HepG2 (cell line): Measurements from ENCODE around the gene ZNF235. TPM values are rescaled to one million over a fixed set of nuclear protein-coding genes. Genes with fewer than 3 reads are reported as not detected.
A peak's percentile ranks its signal among the peaks of the same experiment; 100 is the strongest.

Experiments used
- ATF6 ChIP-seq: sonication (generic); formaldehyde crosslinking; conservative IDR thresholded peaks from 2 replicates; pipeline ENCODE4 v1.4.0; 2020; ENCODE audit warnings: missing genetic modification reagents
- ATRX ChIP-seq: sonication (generic); formaldehyde crosslinking; IDR thresholded peaks from 2 replicates; pipeline ENCODE4 v1.4.0; 2020; ENCODE audit warnings: missing genetic modification reagents, borderline replicate concordance
- CEBPZ ChIP-seq: IDR thresholded peaks from 2 replicates; pipeline ENCODE4 v1.6.1; 2012; ENCODE audit warnings: low read length, improper control_type of control experiment
- DMAP1 ChIP-seq: IDR thresholded peaks from 2 replicates; pipeline ENCODE4 v1.6.1; 2016
- ELF3 ChIP-seq: IDR thresholded peaks from 2 replicates; pipeline ENCODE4 v1.6.1; 2016; ENCODE audit warnings: missing genetic modification reagents, missing compliant biosample characterization
- MED1 ChIP-seq: sonication (generic); formaldehyde crosslinking; IDR thresholded peaks from 2 replicates; pipeline ENCODE4 v1.4.0; 2020; ENCODE audit warnings: missing genetic modification reagents
- MTF2 ChIP-seq: sonication (generic); formaldehyde crosslinking; IDR thresholded peaks from 2 replicates; pipeline ENCODE4 v1.5.0; 2020; ENCODE audit warnings: missing genetic modification reagents, borderline replicate concordance
- NONO ChIP-seq, 2 experiments: fragments of 450-650 bp in 1 of 2; sonication (generic) in 1 of 2; formaldehyde crosslinking in 1 of 2; IDR thresholded peaks in 1 of 2; conservative IDR thresholded peaks in 1 of 2; 2 replicates each; pipeline versions ENCODE4 v1.6.1 to v1.8.0; 2017 to 2022; ENCODE audit warnings: mild to moderate bottlenecking in 1 of 2, missing genetic modification reagents in 1 of 2, moderate library complexity in 1 of 2
- SNAI1 ChIP-seq: sonication (generic); formaldehyde crosslinking; IDR thresholded peaks from 2 replicates; pipeline ENCODE4 v1.5.0; 2020; ENCODE audit warnings: mild to moderate bottlenecking, missing genetic modification reagents, borderline replicate concordance
- STAG1 ChIP-seq: sonication (generic); formaldehyde crosslinking; IDR thresholded peaks from 2 replicates; pipeline ENCODE4 v1.4.0; 2020; ENCODE audit warnings: missing genetic modification reagents
- TMF1 ChIP-seq: sonication (generic); formaldehyde crosslinking; IDR thresholded peaks from 2 replicates; pipeline ENCODE4 v1.8.1; 2022; ENCODE audit warnings: low read depth, missing genetic modification reagents
- ZKSCAN1 ChIP-seq: fragments of 150-350 bp; IDR thresholded peaks from 2 replicates; pipeline ENCODE4 v1.6.1; 2014; ENCODE audit warnings: low read length
- ZNF260 ChIP-seq: sonication (generic); formaldehyde crosslinking; IDR thresholded peaks from 2 replicates; pipeline ENCODE4 v1.4.0; 2020; ENCODE audit warnings: missing genetic modification reagents, low read depth, mild to moderate bottlenecking, borderline replicate concordance
- ZNF263 ChIP-seq: sonication (generic); formaldehyde crosslinking; IDR thresholded peaks from 2 replicates; pipeline ENCODE4 v1.4.0; 2020; ENCODE audit warnings: missing genetic modification reagents
- ZNF292 ChIP-seq: sonication (generic); formaldehyde crosslinking; IDR thresholded peaks from 2 replicates; pipeline ENCODE4 v1.8.1; 2022; ENCODE audit warnings: mild to moderate bottlenecking, low read depth, missing genetic modification reagents, borderline replicate concordance
- ZNF296 ChIP-seq: sonication (generic); formaldehyde crosslinking; conservative IDR thresholded peaks from 2 replicates; pipeline ENCODE4 v1.5.0; 2020; ENCODE audit warnings: mild to moderate bottlenecking, missing genetic modification reagents
- ZNF597 ChIP-seq: sonication (generic); formaldehyde crosslinking; IDR thresholded peaks from 2 replicates; pipeline ENCODE4 v1.5.0; 2020; ENCODE audit warnings: missing genetic modification reagents
- ZNF839 ChIP-seq: sonication (generic); formaldehyde crosslinking; IDR thresholded peaks from 2 replicates; pipeline ENCODE4 v1.4.0; 2020; ENCODE audit warnings: missing genetic modification reagents, mild to moderate bottlenecking, borderline replicate concordance
- ZNF850 ChIP-seq: sonication (generic); formaldehyde crosslinking; conservative IDR thresholded peaks from 2 replicates; pipeline ENCODE4 v1.9.0; 2021; ENCODE audit warnings: mild to moderate bottlenecking, missing genetic modification reagents
- polyA plus RNA-seq, 8 experiments: library from polyadenylated mRNA; depleted of rRNA in 3 of 8; stranded (reverse) in 7 of 8; unstranded in 1 of 8; fragments of >200 nt; fragmentation: Illumina TruSeq in 4 of 8; extraction: Trizol in 4 of 8; gene quantifications; 2 replicates each; pipeline versions ENCODE4 v1.2.1 to v1.2.3, GENCODE V29; 2011 to 2016; ENCODE audit warnings: low read depth in 4 of 8, missing spikeins in 1 of 8, mixed read lengths in 1 of 8; ENCODE audit not compliant: insufficient read depth in 1 of 8
- total RNA-seq, 5 experiments: library from RNA; depleted of rRNA; stranded (reverse); fragments of >200 nt; fragmentation: Illumina TruSeq; extraction: Trizol; gene quantifications; 2 replicates each; pipeline ENCODE4 v1.2.3, GENCODE V29; 2016; ENCODE audit warnings: low read depth in 1 of 5
- TF ChIP-seq, protein P1 (sequence below): sonication (generic); formaldehyde crosslinking; IDR thresholded peaks from 2 replicates; pipeline ENCODE4 v1.5.0; 2020; ENCODE audit warnings: missing genetic modification reagents
- TF ChIP-seq, protein P2 (sequence below): sonication (generic); formaldehyde crosslinking; IDR thresholded peaks from 2 replicates; pipeline ENCODE4 v1.8.1; 2023; ENCODE audit warnings: mild to moderate bottlenecking, missing genetic modification reagents

The ZNF235 gene
- total and polyA plus RNA-seq, 2 of the 13 experiments (the other 11 are each of a cell fraction or from before 2014, with no cell fraction given): 4.8 to 5.5 TPM

- TF ChIP-seq CEBPZ (no peak), SNAI1 (CRISPR knock-in tag) (no peak), TMF1 (peak; percentile 30; the same call in 1 of the 2 replicates), ZNF292 (CRISPR knock-in tag) (no peak), ZNF296 (CRISPR knock-in tag) (no peak), ZNF597 (CRISPR knock-in tag) (no peak; the same call in 1 of the 2 replicates), ZNF850 (CRISPR knock-in tag) (no peak), MED1 (CRISPR knock-in tag) (peak; percentile 50), ATF6 (CRISPR knock-in tag) (no peak), NONO (IDR thresholded peaks at IDR 0.05) (no peak), NONO (CRISPR knock-in tag; conservative IDR thresholded peaks at IDR 0.05) (no peak), STAG1 (CRISPR knock-in tag) (peak; percentile 0; the same call in 1 of the 2 replicates), ZNF260 (CRISPR knock-in tag) (no peak), ZNF263 (CRISPR knock-in tag) (no peak), ELF3 (CRISPR knock-in tag) (0 out of 2 replicates have a peak, but pooled peaks have one; percentile 45), MTF2 (CRISPR knock-in tag) (no peak), ATRX (CRISPR knock-in tag) (no peak), ZKSCAN1 (no peak), ZNF839 (CRISPR knock-in tag) (no peak), DMAP1 (peak; percentile 59; the same call in 1 of the 2 replicates)
- TF ChIP-seq, protein P1, sequence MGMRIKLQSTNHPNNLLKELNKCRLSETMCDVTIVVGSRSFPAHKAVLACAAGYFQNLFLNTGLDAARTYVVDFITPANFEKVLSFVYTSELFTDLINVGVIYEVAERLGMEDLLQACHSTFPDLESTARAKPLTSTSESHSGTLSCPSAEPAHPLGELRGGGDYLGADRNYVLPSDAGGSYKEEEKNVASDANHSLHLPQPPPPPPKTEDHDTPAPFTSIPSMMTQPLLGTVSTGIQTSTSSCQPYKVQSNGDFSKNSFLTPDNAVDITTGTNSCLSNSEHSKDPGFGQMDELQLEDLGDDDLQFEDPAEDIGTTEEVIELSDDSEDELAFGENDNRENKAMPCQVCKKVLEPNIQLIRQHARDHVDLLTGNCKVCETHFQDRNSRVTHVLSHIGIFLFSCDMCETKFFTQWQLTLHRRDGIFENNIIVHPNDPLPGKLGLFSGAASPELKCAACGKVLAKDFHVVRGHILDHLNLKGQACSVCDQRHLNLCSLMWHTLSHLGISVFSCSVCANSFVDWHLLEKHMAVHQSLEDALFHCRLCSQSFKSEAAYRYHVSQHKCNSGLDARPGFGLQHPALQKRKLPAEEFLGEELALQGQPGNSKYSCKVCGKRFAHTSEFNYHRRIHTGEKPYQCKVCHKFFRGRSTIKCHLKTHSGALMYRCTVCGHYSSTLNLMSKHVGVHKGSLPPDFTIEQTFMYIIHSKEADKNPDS (CRISPR knock-in tag): no peak
- TF ChIP-seq, protein P2, sequence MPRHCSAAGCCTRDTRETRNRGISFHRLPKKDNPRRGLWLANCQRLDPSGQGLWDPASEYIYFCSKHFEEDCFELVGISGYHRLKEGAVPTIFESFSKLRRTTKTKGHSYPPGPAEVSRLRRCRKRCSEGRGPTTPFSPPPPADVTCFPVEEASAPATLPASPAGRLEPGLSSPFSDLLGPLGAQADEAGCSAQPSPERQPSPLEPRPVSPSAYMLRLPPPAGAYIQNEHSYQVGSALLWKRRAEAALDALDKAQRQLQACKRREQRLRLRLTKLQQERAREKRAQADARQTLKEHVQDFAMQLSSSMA (CRISPR knock-in tag): no peak
Observed at GRCh38 chr19:44304659-44305193, at the start of gene ZNF235 (continued).
